ENCODE data around the gene SLC8A1. TPM values are rescaled to one million over a fixed set of nuclear protein-coding genes. Genes with fewer than 3 reads are reported as not detected.
A peak's percentile ranks its signal among the peaks of the same experiment; 100 is the strongest.

The SLC8A1 gene
- total RNA-seq, 1 experiment from 2014 or later = 1.7 TPM

DNA sequence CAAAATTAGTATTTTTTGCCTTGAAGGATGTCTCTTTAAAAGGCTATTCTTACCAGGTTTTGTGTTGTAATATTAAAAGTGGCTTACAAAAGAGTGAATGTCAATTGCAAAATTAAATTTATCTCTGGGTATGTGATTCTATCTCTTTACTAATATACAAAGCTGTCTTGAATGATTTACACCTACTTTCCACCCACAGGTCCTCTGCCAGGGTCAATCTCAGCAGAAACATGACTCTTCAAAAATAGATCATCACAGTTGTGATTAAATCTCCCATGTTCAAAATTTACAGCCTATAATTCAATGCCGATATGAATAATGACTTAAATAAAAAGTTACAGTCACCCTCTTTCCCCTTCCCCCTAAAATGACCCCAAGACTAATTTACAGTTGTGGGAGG is 78.8 kb downstream of the SLC8A1 start:
- Histone ChIP-seq H3K14ac (ENCODE audit: insufficient read depth, low read length) (no peak overlapping the region), H2BK12ac (ENCODE audit: insufficient read length, low read depth, low read length) (no peak overlapping the region), H3K56ac (ENCODE audit: insufficient read length, low read depth, low read length) (no peak overlapping the region), H3K9ac (ENCODE audit: extremely low read depth, insufficient read length, low read length) (no peak overlapping the region), H4K91ac (ENCODE audit: insufficient read length, low read depth, low read length) (no peak overlapping the region), H3K23me2 (ENCODE audit: insufficient read length, low read depth, low read length, poor library complexity, severe bottlenecking) (no peaks in the 10 kb centered on the region), H3K23ac (ENCODE audit: insufficient read length, low read depth, low read length) (no peak overlapping the region), H3K27me3 (ENCODE audit: insufficient read depth, low read length) (no peaks in the 10 kb centered on the region), H2BK5ac (ENCODE audit: insufficient read length, low read length) (no peak overlapping the region), H4K5ac (ENCODE audit: insufficient read length, low read depth, low read length) (no peak overlapping the region), H3K79me1 (ENCODE audit: insufficient read depth, low read depth, low read length, poor library complexity, severe bottlenecking) (no peaks in the 10 kb centered on the region), H3K4me1 (ENCODE audit: insufficient read depth, low read length) (no peaks in the 10 kb centered on the region), H2AK5ac (ENCODE audit: insufficient read length, low read length) (no peak overlapping the region), H3K4ac (ENCODE audit: low read depth, low read length) (no peak overlapping the region), H4K8ac (replicated peaks; ENCODE audit: insufficient read length, low read depth, low read length) (no peak overlapping the region), H3K79me2 (ENCODE audit: insufficient read depth, low read length) (no peaks in the 10 kb centered on the region), H3K27ac (ENCODE audit: insufficient read length, low read depth, low read length) (no peak overlapping the region), H3K9me3 (ENCODE audit: control insufficient read depth, low read depth, low read length) (no peaks in the 10 kb centered on the region), H4K20me1 (ENCODE audit: control insufficient read depth, insufficient read depth, insufficient read length) (no peaks in the 10 kb centered on the region), H2BK20ac (ENCODE audit: low read depth, low read length, poor library complexity, severe bottlenecking) (no peak overlapping the region), H2BK15ac (ENCODE audit: low read depth, low read length) (no peak overlapping the region), H3K4me2 (ENCODE audit: insufficient read depth, insufficient read length, low read length) (no peak overlapping the region), H3K18ac (ENCODE audit: insufficient read length, low read depth, low read length) (no peak overlapping the region), H2AFZ (ENCODE audit: low read length) (no peak overlapping the region), H2BK120ac (ENCODE audit: low read depth, low read length, poor library complexity, severe bottlenecking) (no peak overlapping the region), H3T11ph (ENCODE audit: low read length) (no peak overlapping the region)
- WGBS (ENCODE audit: extremely low coverage, insufficient read length, low lambda C conversion rate) = no CpG with 5 or more reads among the region's 1 CpG
- peaks cover 16 to 18% of the 10 kb centered on the region in 2 experiments for H3K4me1 Mint-ChIP-seq
- H3K4me3 Mint-ChIP-seq = no peak overlapping the region
- no peaks in the 10 kb centered on the region for H3K36me3 Mint-ChIP-seq (ENCODE audit: insufficient read depth in 1 of 3, low read depth in 3 of 3)
- peak overlapping the region in 1 of 3 experiments; percentile 4; a peak in 1 of 7 replicates for H3K27ac Mint-ChIP-seq
- DNase-seq = no peak
- TF ChIP-seq CTCF (conservative IDR thresholded peaks at IDR 0.05) = no peak
- no peaks in the 10 kb centered on the region for H3K27me3 Mint-ChIP-seq (ENCODE audit: low read depth)
- H3K9me3 Mint-ChIP-seq = no peaks in the 10 kb centered on the region

Data from H9 (cell line).